GM18499 (cell line): ENCODE measurements around the gene KHSRP.

ENCODE experiments used
- ATAC-seq: cut with Tn5 transposase; IDR thresholded peaks from one replicate; pipeline ENCODE4 v1.9.1; 2021; ENCODE audit warnings: moderate number of reproducible peaks; ENCODE audit not compliant: insufficient read depth, unreplicated experiment

KHSRP gene

DNA sequence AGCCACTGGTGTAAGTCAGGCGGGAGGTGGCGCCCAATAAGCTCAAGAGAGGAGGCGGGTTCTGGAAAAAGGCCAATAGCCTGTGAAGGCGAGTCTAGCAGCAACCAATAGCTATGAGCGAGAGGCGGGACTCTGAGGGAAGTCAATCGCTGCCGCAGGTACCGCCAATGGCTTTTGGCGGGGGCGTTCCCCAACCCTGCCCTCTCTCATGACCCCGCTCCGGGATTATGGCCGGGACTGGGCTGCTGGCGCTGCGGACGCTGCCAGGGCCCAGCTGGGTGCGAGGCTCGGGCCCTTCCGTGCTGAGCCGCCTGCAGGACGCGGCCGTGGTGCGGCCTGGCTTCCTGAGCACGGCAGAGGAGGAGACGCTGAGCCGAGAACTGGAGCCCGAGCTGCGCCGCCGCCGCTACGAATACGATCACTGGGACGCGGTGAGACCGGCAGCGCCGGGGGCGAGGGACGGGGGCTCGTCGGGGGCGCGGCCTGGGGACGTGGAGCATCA, 52.0 kb downstream of the KHSRP start, which contains the start of gene ALKBH7:
Gene ALKBH7, plus strand, starts transcription at position 201 of the 502 bp plus-strand sequence. Its CDS starts 27 bp downstream, at position 228.
- ATAC-seq, result peak; percentile 62

DNA sequence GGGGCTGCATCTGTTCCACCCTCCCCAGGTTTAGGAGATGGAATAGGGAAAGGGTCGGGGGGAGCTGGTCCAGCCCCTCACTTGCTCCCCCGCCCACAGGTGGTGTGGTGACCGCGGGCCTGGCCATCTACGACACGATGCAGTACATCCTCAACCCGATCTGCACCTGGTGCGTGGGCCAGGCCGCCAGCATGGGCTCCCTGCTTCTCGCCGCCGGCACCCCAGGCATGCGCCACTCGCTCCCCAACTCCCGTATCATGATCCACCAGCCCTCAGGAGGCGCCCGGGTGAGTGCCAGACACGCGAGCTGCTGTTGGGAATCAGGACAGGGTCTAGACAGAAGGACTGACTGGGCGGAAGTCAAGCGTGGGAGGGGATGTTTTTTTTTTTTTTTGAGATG, 60.3 kb downstream of the KHSRP start:
- ATAC-seq, result no peak
